Omental fat pad (tissue), 4 donors: Measurements from ENCODE around the gene ZFX. TPM values are rescaled to one million over a fixed set of nuclear protein-coding genes. Genes with fewer than 3 reads are reported as not detected.

ENCODE experiments used
- ATAC-seq: fragments of 150-250 bp; one replicate; pipeline ENCODE4 v1.9.1; 2016; ENCODE audit warnings: mild to moderate bottlenecking, moderate library complexity; ENCODE audit not compliant: low FRiP score
- DNase-seq: peaks from one replicate; pipeline ENCODE4 v3.0.0-alpha.2; 2019; ENCODE audit warnings: low spot score
- CTCF ChIP-seq, 3 donors: fragments of 450-650 bp; IDR thresholded peaks; one replicate each; pipeline ENCODE4 v1.5.1; 2016 to 2017; ENCODE audit warnings: antibody characterized with exemption in 3 of 3, mild to moderate bottlenecking in 3 of 3, moderate library complexity in 2 of 3
- total RNA-seq, 4 donors: library from RNA; depleted of rRNA; stranded (reverse); fragments of >200 nt; gene quantifications; one replicate each; pipeline ENCODE4 v1.1.0, GENCODE V29; 2016

ZFX gene
- total RNA-seq, 4 donors from 2014 or later, result 40.4 to 78.2 (median 44.9) TPM

- DNase-seq (no peak), ATAC-seq (no peak)
- no peak for TF ChIP-seq CTCF (IDR thresholded peaks at IDR 0.05)
Measured at GRCh38 chrX:24166078-24166477, 16.5 kb downstream of the ZFX start.

GRCh38 chrX:24167719-24168472, 18.4 kb downstream of the ZFX start:
- ATAC-seq (no peak), DNase-seq (no peak)
- TF ChIP-seq CTCF (IDR thresholded peaks at IDR 0.05), result no peak

- DNase-seq (no peak), ATAC-seq (no peak)
- TF ChIP-seq CTCF (IDR thresholded peaks at IDR 0.05), result no peak
Measured at GRCh38 chrX:24168807-24169206, 19.3 kb downstream of the ZFX start.

GRCh38 chrX:24169211-24169610, 19.7 kb downstream of the ZFX start:
- no peak for ATAC-seq
- no peak for DNase-seq
- TF ChIP-seq CTCF (IDR thresholded peaks at IDR 0.05), result no peak

- ATAC-seq (no peak), DNase-seq (no peak)
- no peak for TF ChIP-seq CTCF (IDR thresholded peaks at IDR 0.05)
Measured at GRCh38 chrX:24173115-24173847, 23.8 kb downstream of the ZFX start.

GRCh38 chrX:24175276-24175675, 25.7 kb downstream of the ZFX start:
- ATAC-seq, result no peak
- TF ChIP-seq CTCF (IDR thresholded peaks at IDR 0.05), result no peak

GRCh38 chrX:24178441-24178840, 28.9 kb downstream of the ZFX start:
- DNase-seq (no peak), ATAC-seq (no peak)
- TF ChIP-seq CTCF (IDR thresholded peaks at IDR 0.05), result no peak

More at GRCh38 chrX:24175276-24175675, 25.7 kb downstream of the ZFX start:
- DNase-seq, result no peak
